Right renal cortex interstitium (tissue), 3 donors: ENCODE measurements around the gene PARP12. TPM values are rescaled to one million over a fixed set of nuclear protein-coding genes. Genes with fewer than 3 reads are reported as not detected.

Experiments
- DNase-seq, 3 donors: peaks; one replicate each; pipeline ENCODE4 v3.0.0-alpha.2; 2013; ENCODE audit warnings: low read depth in 3 of 3, low spot score in 2 of 3
- polyA plus RNA-seq, 3 donors: library from polyadenylated mRNA; unstranded; fragments of 120-200 nt; gene quantifications; one replicate each; pipeline ENCODE4 v1.2.1, GENCODE V29; 2013; ENCODE audit not compliant: insufficient read length in 3 of 3

Gene PARP12
- polyA plus RNA-seq, 3 donors = 14.3 to 16.4 (median 14.5) TPM

GRCh38 chr7:140015471-140015970 lies 47.2 kb downstream of the PARP12 start:
- no peak for DNase-seq

- DNase-seq = no peak
These were observed 48.6 kb downstream of the PARP12 start for GRCh38 chr7:140014123-140014522.

- no peak for DNase-seq
These were observed 49.1 kb downstream of the PARP12 start for GRCh38 chr7:140013676-140014075.

GRCh38 chr7:140010194-140010895 lies 52.4 kb downstream of the PARP12 start:
- DNase-seq = no peak

- no peak for DNase-seq
These were observed 53.0 kb downstream of the PARP12 start for GRCh38 chr7:140009735-140010134.

GRCh38 chr7:140008755-140009610 lies 53.8 kb downstream of the PARP12 start:
- no peak for DNase-seq

- no peak for DNase-seq
These were observed 55.6 kb downstream of the PARP12 start for GRCh38 chr7:140007051-140007690.

GRCh38 chr7:140006600-140006999 lies 56.2 kb downstream of the PARP12 start:
- no peak for DNase-seq

GRCh38 chr7:140005754-140006503 lies 56.8 kb downstream of the PARP12 start:
- no peak for DNase-seq

- DNase-seq = no peak
These were observed 57.4 kb downstream of the PARP12 start for GRCh38 chr7:140005341-140005740.

- no peak for DNase-seq
These were observed 58.1 kb downstream of the PARP12 start for GRCh38 chr7:140004672-140005071.

GRCh38 chr7:140003913-140004382 lies 58.8 kb downstream of the PARP12 start:
- DNase-seq = peak in 2 of 3 donors; percentile 30 to 37

GRCh38 chr7:140000666-140001268 lies 62.0 kb downstream of the PARP12 start:
- DNase-seq = no peak

GRCh38 chr7:139999516-139999915 lies 63.2 kb downstream of the PARP12 start:
- DNase-seq = no peak

GRCh38 chr7:139998572-139998971 lies 64.2 kb downstream of the PARP12 start:
- DNase-seq = no peak

- no peak for DNase-seq
These were observed 67.5 kb downstream of the PARP12 start for GRCh38 chr7:139995017-139995915.

- DNase-seq = no peak
These were observed 68.4 kb downstream of the PARP12 start for GRCh38 chr7:139994356-139994755.

GRCh38 chr7:139993592-139993991 lies 69.2 kb downstream of the PARP12 start:
- DNase-seq = no peak

- no peak for DNase-seq
These were observed 69.6 kb downstream of the PARP12 start for GRCh38 chr7:139993169-139993568.
